ENCODE measurements around the gene SUSD6. TPM values are rescaled to one million over a fixed set of nuclear protein-coding genes. Genes with fewer than 3 reads are reported as not detected.
A peak's percentile ranks its signal among the peaks of the same experiment; 100 is the strongest.
"Not testable (repeated sequence)": the region's sequence is repeated elsewhere in the genome, so short reads cannot be mapped to it uniquely, and the experiment has no call there.

SUSD6 gene
- total RNA-seq, 3 donors from 2014 or later (not counting 1 experiment from before 2014, with no cell fraction given) = 119 to 144 (median 140) TPM

GRCh38 chr14:69640931-69641330, 29.5 kb downstream of the SUSD6 start:
- Histone ChIP-seq H3K4me3 (ENCODE audit: low read length) (no peak overlapping the region), H3K27ac (ENCODE audit: low read length) (no peak overlapping the region), H3K4me1 (ENCODE audit: control insufficient read depth, insufficient read depth, low read length) (peaks cover 50% of the 10 kb centered on the region), H3K36me3 (ENCODE audit: control insufficient read depth, insufficient read depth, low read length) (no peaks in the 10 kb centered on the region), H3K9me3 (ENCODE audit: control insufficient read depth, insufficient read depth, low read length) (no peaks in the 10 kb centered on the region), H3K27me3 (ENCODE audit: control insufficient read depth, insufficient read depth, low read length) (no peaks in the 10 kb centered on the region)
- ATAC-seq (no peak), DNase-seq (no peak)
- intact Hi-C loops (cut with micrococcal nuclease) = no loop called here
- TF ChIP-seq, protein P1, sequence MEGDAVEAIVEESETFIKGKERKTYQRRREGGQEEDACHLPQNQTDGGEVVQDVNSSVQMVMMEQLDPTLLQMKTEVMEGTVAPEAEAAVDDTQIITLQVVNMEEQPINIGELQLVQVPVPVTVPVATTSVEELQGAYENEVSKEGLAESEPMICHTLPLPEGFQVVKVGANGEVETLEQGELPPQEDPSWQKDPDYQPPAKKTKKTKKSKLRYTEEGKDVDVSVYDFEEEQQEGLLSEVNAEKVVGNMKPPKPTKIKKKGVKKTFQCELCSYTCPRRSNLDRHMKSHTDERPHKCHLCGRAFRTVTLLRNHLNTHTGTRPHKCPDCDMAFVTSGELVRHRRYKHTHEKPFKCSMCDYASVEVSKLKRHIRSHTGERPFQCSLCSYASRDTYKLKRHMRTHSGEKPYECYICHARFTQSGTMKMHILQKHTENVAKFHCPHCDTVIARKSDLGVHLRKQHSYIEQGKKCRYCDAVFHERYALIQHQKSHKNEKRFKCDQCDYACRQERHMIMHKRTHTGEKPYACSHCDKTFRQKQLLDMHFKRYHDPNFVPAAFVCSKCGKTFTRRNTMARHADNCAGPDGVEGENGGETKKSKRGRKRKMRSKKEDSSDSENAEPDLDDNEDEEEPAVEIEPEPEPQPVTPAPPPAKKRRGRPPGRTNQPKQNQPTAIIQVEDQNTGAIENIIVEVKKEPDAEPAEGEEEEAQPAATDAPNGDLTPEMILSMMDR (IDR thresholded peaks at IDR 0.05) = no peak
- Mint-ChIP-seq H3K9me3 (peaks cover 2 to 3% of the 10 kb centered on the region in 2 donors), H3K4me1 (peaks cover 91 to 96% of the 10 kb centered on the region in 2 donors), H3K27me3 (ENCODE audit: low read depth in 2 of 2) (no peaks in the 10 kb centered on the region), H3K4me3 (no peak overlapping the region), H3K36me3 (peaks cover 14% of the 10 kb centered on the region), H3K27ac (peak overlapping the region; percentile 53 to 90)
- WGBS (ENCODE audit: insufficient coverage) = 100% methylated on average over 1 of the region's 1 CpG

GRCh38 chr14:69642212-69642793, 30.9 kb downstream of the SUSD6 start:
- intact Hi-C loops (cut with micrococcal nuclease); H3K36me3 ChIP-seq (ENCODE audit: control insufficient read depth, insufficient read depth, low read length); DNase-seq; H3K27me3 Mint-ChIP-seq (ENCODE audit: low read depth in 2 of 2); ATAC-seq; H3K9me3 Mint-ChIP-seq; H3K27me3 ChIP-seq (ENCODE audit: control insufficient read depth, insufficient read depth, low read length); H3K9me3 ChIP-seq (ENCODE audit: control insufficient read depth, insufficient read depth, low read length); H3K27ac ChIP-seq (ENCODE audit: low read length); H3K4me3 ChIP-seq (ENCODE audit: low read length): not testable (repeated sequence)
- peaks cover 87 to 91% of the 10 kb centered on the region in 2 donors for H3K4me1 Mint-ChIP-seq
- H3K4me1 ChIP-seq (ENCODE audit: control insufficient read depth, insufficient read depth, low read length) = peaks cover 36% of the 10 kb centered on the region
- H3K4me3 Mint-ChIP-seq = peak overlapping the region; percentile 35
- WGBS (ENCODE audit: insufficient coverage) = 90% methylated on average over 7 of the region's 7 CpGs
- H3K27ac Mint-ChIP-seq = peak overlapping the region; percentile 80 to 82
- H3K36me3 Mint-ChIP-seq = peaks cover 14% of the 10 kb centered on the region

DNA sequence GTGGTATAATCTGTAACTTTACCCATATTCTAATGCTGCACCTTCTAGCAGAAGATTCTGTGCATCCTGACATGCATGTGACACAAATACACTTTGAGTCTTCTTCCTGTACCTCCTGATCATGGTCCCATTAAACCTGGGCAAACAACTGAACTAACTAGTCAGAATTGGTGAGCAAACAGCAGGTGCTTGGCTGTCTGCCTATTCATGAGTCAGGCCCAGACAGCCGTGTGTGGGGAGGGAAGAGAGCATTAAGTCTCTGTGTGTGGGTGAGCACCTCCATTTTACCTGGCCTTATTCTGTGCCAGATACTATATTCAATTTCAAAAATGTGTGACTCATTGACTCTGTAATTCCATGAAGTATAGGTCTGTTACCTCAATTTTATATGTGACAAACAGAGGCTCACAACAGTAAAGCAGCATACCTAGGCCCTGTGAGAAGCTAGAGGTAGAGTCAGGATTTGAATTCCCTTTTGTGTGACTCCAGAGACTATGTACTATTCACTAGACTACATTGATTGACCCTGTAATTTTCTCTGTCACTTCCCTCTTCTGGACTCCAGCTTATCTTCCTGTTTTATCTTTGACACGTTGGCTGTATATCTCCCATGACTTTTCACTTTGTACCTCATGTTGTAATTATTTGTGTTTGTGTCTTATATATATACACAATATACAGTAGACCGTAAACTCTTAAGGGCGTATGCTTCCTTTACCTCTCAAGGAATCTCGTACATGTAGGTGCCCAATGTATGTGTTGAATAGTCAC, 32.2 kb downstream of the SUSD6 start:
- Mint-ChIP-seq H3K27ac (peak overlapping the region; percentile 63 to 82), H3K4me1 (peaks cover 87 to 91% of the 10 kb centered on the region in 2 donors), H3K4me3 (peak overlapping the region; percentile 22), H3K27me3 (ENCODE audit: low read depth in 2 of 2) (no peaks in the 10 kb centered on the region), H3K9me3 (peaks cover 2 to 3% of the 10 kb centered on the region in 2 donors), H3K36me3 (peaks cover 14% of the 10 kb centered on the region)
- H3K27ac ChIP-seq (ENCODE audit: low read length) = peak overlapping the region; percentile 21
- WGBS (ENCODE audit: insufficient coverage) = 23% methylated on average over 1 of the region's 5 CpGs
- no peaks in the 10 kb centered on the region for H3K36me3 ChIP-seq (ENCODE audit: control insufficient read depth, insufficient read depth, low read length)
- intact Hi-C loops (cut with micrococcal nuclease) = no loop called here
- no peaks in the 10 kb centered on the region for H3K27me3 ChIP-seq (ENCODE audit: control insufficient read depth, insufficient read depth, low read length)
- no peaks in the 10 kb centered on the region for H3K9me3 ChIP-seq (ENCODE audit: control insufficient read depth, insufficient read depth, low read length)
- ATAC-seq (peak; percentile 51 to 73 (median 54)), DNase-seq (peak in 1 of 2 donors; percentile 44)
- TF ChIP-seq, protein P1 (IDR thresholded peaks at IDR 0.05) = no peak
- H3K4me1 ChIP-seq (ENCODE audit: control insufficient read depth, insufficient read depth, low read length) = peaks cover 27% of the 10 kb centered on the region
- no peak overlapping the region for H3K4me3 ChIP-seq (ENCODE audit: low read length)

DNA sequence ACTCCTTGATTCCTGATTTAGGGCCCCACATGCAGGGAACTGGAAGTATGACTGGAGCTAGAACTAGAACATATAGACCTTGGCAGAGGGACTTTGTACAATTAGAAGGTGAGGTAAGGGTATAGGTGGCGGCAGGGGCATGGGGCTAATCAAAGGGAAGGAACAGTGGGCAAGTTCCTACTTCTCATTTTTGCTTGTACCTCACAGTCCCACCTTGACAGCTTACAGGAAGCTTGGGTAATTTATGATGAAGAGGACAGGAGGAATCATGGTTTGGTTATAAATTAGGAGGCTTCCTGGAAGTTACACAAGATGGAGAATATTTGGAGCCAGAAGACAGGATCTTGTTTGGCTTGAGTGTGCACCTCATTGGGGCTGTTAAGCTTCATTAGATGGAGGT, 33.4 kb downstream of the SUSD6 start:
- peak overlapping the region; percentile 63 to 82 for H3K27ac Mint-ChIP-seq
- ATAC-seq = no peak
- Histone ChIP-seq H3K27me3 (ENCODE audit: control insufficient read depth, insufficient read depth, low read length) (no peaks in the 10 kb centered on the region), H3K4me1 (ENCODE audit: control insufficient read depth, insufficient read depth, low read length) (peaks cover 17% of the 10 kb centered on the region), H3K4me3 (ENCODE audit: low read length) (no peak overlapping the region), H3K27ac (ENCODE audit: low read length) (no peak overlapping the region), H3K36me3 (ENCODE audit: control insufficient read depth, insufficient read depth, low read length) (no peaks in the 10 kb centered on the region), H3K9me3 (ENCODE audit: control insufficient read depth, insufficient read depth, low read length) (no peaks in the 10 kb centered on the region)
- H3K4me3 Mint-ChIP-seq = peak overlapping the region; percentile 45
- peaks cover 14% of the 10 kb centered on the region for H3K36me3 Mint-ChIP-seq
- WGBS (ENCODE audit: insufficient coverage) = 50% methylated on average over 1 of the region's 1 CpG
- H3K4me1 Mint-ChIP-seq = peaks cover 91% of the 10 kb centered on the region in 2 donors
- TF ChIP-seq, protein P1 (IDR thresholded peaks at IDR 0.05) = no peak
- no peaks in the 10 kb centered on the region for H3K27me3 Mint-ChIP-seq (ENCODE audit: low read depth in 2 of 2)
- no peak for DNase-seq
- intact Hi-C loops (cut with micrococcal nuclease) = no loop called here
- H3K9me3 Mint-ChIP-seq = peaks cover 2 to 3% of the 10 kb centered on the region in 2 donors
